ENCODE results near the gene DNAJC17.

DNAJC17 gene

DNA sequence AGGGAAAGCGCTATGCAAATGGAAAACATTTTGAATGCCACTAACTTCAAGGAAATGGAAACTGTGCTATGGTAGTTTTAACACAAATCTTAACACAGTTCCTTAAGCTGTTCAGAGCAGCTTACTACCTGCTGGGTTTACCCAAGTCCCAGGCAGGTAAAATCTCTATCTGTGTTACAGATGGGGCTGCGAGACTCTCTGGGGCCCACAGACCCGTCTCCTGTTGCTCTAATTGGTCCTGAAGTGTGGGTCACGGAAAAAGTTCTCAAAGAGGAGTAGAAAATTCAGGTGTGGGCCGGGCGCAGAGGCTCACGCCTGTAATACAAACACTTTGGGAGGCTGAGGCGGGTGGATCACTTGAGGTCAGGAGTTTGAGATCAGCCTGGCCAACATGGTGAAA, 17.3 kb downstream of the DNAJC17 start:
- DNase-seq (ENCODE audit: low read depth in 2 of 2), result no peak

DNA sequence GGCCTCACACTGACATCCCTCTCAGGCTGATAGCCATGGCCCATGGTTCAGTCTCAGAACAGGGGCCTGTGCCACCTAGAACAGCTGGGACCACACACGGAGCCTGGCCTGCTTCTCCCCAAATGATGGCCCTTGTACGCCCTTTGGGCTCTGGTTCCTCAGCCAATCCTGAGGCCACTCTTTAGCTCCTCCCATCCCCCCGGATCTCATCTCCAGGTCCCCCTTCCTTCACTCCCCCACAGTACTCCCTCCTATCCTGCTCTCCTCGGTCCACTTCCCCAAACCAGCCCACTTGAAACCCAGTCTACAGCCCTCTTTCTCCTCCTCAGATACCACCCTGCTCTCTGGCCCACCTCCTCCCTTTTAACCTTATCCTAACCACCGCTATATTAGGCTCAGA, 18.2 kb downstream of the DNAJC17 start:
- no peak for DNase-seq (ENCODE audit: low read depth in 2 of 2)

DNA sequence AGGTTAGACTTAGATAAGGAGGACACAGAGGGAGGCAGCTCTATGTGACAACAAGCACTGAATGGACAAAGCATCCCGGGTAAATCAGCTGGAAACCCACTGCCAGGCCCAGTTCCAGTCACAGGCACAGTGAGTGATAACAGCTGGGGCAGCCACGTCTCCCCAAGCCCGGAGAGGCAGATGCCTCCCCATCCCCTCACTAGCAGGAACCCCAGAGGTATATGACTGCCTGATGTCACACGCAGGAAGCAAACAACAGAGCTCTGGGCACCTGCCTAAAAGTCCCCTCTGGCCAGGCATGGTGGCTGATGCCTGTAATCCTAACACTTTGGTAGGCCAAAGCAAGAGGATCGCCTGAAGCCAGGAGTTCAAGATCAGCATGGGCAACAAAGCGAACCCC, 19.3 kb downstream of the DNAJC17 start:
- DNase-seq (ENCODE audit: low read depth in 2 of 2), result no peak

DNA sequence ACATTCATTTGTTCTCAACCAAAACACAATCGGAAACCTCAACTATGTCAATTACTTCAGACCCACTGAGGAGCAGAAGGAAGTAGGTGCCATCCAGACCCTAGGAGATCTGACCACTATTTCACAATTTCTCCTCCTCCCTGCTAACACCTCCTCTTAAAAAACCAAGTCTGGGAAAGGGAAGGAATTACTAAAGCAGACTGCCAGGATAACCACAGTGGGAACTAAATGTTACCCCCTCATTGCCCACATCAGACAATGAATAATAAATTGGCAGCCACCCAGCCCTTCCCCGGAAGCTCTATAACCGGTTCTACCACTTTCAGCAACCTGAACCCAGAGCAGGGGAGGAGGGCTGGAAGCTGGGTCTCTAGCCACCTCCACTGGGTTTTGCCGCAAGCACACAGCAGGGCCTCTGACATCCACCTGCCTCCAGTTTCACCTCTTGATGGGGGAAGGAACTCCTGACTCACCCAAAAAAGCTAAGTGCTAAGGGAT, 19.9 kb downstream of the DNAJC17 start:
- DNase-seq (ENCODE audit: low read depth in 2 of 2), result peak; percentile 54 to 58

DNA sequence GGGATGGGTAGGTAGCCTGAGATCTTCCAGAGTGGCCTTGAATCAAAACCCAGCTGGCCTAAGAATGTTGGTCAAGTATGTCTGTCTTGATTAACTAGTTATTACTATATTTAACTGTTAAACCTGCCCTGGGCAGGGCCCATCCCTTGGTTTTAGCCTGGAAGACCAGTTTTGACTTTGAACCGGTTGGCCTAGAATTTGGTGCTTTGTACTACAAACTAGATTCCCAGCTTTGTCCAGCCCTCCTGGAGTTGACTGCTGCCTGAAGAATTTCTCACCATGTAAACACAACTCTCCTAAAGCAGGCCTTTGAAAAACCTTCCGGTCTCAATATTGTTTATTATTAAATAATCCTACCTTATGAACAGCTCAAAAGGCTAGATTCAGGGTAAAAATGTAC, 21.5 kb downstream of the DNAJC17 start:
- no peak for DNase-seq (ENCODE audit: low read depth in 2 of 2)

DNA sequence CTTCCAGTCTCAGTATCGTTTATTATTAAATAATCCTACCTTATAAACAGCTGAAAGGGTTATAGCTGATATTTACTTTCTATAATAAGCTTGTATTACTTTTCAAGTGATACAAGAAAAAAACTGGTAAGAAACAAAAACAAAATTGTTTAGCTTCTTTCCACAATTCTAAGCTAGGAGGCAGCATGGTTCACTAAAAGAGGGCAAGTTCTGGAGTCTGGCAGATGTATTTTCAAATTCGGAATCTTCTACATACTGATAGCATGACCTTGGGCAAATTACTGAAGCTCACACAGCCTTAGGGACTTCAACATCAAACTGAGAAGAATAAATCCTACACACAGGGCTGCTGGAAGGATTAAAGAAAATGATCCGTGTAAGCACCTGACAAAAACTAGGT, 22.1 kb downstream of the DNAJC17 start:
- DNase-seq (ENCODE audit: low read depth in 2 of 2), result no peak

DNA sequence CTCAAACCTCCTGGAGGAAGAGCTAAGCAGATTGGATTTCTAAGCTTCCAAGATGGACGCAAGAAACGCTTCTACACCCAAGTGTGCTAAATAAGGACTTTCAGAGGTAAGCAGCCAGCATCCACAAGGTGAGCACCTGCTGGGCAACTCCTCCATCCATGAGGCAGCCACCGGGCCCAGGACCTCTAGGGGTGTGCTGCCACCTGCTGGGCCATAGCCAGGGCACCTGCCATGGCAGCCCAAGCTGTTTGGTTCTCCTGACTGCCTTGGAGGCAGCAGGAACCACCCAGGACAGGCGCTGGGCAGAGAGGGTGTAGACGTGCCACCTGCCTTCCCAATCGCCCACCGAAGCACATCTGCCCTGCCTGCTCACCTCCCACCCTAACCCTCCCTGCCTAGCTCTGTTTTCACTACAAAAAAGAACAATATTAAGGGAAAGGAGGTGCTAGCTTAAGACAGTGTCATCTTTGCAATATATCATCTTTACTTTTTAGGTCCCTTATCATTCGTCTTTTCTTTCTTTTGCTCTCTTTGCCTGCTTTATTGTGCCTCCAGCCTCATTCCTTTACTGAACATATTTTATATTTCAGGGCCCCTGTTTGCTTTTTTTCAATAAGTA, 24.6 kb downstream of the DNAJC17 start:
- peak; percentile 64 to 70 for DNase-seq (ENCODE audit: low read depth in 2 of 2)

DNA sequence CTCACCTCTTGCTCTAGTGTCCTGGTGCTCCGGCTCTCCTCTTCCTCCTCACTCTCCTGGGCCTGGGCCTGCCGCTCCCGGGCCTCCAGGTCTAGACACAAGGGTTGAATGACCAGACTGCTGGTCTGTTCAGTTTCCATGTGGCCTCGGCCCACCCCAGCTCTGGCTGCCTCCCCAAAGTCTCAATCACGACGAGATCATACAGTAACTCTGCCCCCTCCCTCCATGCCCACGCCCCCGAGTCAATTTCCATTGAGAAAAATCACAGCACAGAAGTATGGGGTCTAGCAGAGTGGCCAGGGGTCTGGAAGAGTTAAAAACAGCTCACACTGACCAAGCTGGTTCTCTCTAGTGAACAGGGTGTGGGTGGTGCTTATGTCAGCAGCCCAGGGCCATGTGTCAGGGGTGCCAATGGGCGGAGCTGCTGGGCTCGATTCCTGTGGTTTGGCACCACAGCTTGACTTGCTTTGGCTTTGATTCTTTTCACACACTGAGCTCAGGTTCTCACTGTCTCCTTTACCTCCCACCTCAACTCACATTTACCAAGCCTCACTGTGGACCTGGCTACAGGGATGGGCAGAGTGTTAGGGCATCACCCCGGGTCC, 30.6 kb downstream of the DNAJC17 start:
- DNase-seq (ENCODE audit: low read depth in 2 of 2), result peak in 1 of 2 donors; percentile 26

DNA sequence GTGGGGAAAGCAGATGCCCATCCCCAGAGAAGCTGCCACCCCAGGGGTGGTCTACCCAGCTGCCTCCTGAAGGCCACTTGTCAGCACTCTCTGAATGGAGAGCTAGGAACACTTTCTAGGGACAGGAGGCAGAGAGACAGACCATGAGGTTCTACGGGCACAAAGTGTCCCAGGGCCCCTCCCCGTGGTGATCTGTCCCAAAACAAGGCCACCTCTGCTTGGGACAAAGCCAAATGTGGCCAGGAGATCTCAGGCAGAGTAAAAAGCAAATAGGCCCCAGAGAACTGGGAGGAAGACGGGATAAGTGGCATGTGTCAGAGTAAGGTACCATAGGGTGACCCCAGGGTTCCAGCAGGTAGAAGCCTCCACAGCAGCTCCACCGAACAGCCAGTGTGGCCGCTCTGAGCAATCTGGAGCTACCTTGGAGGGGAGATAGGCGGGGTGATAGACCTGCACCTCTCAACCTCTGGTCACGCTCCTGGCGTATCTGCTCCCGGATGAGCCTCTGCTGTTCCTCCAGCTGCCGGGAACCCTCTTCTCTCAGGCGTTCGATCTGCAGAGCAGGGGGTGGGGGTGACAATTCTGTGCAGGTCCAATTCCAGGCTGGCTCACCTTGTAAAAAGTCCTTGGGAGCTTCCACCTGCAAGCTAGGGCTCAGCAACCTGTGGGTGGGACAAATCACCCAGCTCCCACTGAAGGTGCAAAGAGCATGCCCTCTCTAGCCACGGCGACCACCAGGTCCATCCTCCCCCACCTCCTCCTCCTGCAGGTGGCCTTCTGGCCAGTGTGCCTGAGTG, 31.3 kb downstream of the DNAJC17 start:
- no peak for DNase-seq (ENCODE audit: low read depth in 2 of 2)

DNA sequence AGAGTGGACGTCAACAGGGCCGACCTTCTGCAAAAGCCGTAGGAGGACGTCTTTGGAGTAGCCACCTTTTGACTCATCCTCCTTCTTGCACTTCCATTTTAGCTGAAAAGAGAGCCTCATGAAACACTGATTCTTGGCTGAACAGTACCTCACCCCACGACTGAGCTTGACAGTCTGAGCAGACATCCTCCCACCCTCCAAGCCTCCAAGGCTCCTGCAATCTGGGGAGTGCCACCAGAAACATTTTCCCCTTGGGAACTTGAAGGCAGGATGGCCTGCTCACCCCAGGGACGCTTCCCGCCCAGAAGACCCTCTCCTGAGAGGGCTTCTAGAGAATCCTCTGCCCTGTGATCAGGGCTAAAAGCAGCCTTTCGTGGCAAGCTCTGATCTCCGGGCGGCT, 32.3 kb downstream of the DNAJC17 start:
- DNase-seq (ENCODE audit: low read depth in 2 of 2), result no peak

DNA sequence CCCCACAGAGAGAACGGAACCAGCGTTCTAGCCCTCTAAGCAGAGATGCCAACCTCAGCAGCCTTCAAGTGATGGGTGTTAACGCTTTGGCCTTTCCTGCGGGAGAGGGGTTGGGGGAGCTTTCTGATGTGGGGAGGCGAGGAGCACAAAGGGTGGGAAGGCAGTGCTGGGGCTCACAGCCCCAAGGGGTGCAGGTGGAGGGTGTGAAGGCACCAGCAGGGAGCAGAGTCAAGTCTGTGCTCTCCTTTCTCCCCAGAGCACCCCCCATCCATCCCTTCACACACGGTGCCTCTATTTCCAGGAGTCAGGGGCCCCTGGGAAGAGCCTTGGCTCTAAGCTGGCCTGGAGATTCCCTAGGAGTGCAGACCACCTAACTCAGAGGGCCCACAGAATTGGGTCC, 33.4 kb downstream of the DNAJC17 start:
- DNase-seq (ENCODE audit: low read depth in 2 of 2), result no peak

DNA sequence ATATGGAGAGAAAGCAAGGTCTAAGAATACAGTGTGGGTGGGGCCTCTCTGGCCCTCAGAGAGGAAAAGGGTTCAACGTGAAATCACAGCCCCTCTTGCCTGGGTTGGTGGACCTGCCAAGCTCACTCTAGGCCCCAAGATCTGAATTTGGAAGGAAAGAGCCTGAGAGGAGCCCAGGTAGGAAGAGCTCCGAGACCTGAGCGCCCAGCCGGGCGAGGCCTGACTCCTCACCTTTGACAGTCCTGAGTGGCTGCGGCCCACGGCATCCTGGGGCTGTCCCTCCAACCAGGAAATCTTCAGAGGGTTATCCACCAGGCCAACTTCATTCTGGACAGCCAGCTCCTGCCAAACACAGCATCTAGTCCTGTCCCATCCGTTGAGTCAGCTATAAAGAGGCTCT, 33.8 kb downstream of the DNAJC17 start:
- no peak for DNase-seq (ENCODE audit: low read depth in 2 of 2)

DNA sequence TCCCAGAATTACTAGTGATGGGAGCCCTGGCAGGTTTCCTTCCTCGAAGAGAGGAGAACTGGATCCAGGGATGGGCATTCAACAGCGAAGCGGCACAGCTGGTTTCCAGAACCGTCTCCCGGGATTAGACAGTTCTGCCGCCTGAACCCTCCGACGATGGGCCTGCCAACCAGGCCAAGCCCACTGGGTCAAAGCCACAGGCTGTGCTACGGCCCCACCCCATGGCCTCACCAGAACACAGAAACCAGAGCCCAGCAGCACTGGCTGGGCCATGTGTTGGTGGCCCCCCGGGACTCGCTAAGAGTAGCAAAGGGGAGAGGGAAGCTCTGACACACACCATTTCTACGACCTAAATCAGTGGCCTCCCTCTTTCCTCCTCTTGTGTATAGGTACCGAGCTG, 35.3 kb downstream of the DNAJC17 start:
- DNase-seq (ENCODE audit: low read depth in 2 of 2), result no peak

DNA sequence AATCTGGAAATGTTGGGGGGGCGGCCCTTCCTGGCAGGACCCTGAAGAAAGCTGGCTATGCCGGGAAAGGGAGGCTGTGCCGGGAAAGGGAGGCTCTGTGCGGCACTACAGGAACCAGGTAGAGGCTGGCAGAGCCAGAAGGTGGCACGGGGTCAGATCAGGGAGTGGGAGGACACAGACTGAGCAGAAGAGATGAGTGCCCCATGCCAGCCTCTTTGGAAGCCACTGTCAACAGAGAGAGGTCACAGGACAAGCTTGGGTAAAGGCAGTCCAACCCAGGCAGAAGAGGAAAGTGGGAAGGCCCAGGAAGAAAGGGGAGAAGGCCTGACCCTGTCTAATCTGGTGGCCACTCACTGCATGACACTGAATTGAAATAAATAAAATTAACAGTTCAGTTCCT, 36.0 kb downstream of the DNAJC17 start:
- DNase-seq (ENCODE audit: low read depth in 2 of 2), result no peak

DNA sequence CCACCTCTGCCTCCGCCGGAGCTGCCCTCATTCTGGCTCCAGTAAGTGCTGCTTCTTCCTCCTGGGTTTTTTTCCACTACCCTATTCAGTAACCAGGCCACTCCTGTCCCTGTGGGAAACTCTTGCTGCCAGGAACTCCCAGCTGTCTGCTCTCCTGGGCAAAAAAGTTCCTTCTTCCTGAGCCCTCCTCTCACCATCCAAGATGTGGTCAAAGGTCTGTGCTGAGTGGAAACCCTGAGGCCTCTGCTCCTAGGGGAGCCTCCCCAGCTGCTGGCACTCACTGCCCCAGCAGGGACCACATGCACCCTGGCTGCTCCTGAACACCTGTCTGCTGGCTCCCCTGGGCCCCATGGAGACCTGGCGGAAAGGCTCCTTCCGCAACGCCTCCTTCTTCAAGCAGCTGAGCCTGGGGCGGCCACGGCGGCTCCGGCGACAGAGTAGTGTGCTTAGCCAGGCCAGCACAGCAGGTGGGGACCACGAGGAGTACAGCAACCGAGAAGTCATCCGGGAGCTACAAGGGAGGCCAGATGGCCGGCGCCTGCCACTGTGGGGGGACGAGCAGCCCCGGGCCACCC, 37.0 kb downstream of the DNAJC17 start:
- no peak for DNase-seq (ENCODE audit: low read depth in 2 of 2)

DNA sequence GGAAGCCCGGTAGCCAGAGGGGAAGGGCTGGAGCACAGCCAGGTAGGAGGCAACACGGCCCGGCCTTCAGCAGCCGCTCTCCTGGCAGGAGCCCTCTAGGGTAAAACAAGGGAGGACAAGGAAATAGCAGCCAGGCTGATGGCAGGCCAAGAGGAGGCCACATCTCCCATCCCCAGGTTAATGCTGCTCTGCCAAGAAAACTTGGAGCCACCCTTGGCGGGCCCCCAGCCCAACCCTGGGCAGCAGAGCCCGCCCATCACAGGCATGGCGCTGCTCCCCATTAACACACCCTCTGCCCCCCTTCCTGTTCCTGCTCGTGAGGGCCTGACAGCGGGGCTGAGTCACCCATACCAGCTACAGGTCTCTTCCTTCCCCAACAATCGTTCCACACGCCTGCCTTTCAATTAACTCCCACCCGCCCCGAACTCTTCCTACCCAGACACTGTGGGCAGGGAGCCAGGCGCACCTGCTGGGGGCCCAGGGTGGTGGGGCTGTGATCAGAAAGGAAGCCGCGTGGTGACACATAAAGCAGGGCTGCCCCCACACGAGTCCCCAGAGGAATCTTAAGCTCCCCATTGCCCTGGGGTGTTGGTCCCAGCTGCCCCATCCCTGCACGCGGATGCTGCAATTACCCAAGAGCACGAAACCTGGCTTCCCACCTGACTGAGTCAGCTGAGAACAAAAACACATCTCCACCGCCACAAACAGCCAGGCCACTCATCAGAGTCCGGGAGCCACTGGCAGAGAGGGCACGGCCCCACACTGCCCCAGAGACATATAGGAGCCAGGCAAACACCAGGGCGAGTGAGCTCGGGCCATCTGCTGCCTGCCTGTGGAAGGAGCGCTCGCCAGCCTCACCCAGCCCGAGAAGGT, 37.8 kb downstream of the DNAJC17 start, which contains the start of gene C15orf62:
Gene C15orf62 (plus strand): TSS at position 707 of the 873 bp plus-strand sequence. CDS start 516 bp downstream, outside the sequence.
- DNase-seq (ENCODE audit: low read depth in 2 of 2), result peak; percentile 43 to 48

DNA sequence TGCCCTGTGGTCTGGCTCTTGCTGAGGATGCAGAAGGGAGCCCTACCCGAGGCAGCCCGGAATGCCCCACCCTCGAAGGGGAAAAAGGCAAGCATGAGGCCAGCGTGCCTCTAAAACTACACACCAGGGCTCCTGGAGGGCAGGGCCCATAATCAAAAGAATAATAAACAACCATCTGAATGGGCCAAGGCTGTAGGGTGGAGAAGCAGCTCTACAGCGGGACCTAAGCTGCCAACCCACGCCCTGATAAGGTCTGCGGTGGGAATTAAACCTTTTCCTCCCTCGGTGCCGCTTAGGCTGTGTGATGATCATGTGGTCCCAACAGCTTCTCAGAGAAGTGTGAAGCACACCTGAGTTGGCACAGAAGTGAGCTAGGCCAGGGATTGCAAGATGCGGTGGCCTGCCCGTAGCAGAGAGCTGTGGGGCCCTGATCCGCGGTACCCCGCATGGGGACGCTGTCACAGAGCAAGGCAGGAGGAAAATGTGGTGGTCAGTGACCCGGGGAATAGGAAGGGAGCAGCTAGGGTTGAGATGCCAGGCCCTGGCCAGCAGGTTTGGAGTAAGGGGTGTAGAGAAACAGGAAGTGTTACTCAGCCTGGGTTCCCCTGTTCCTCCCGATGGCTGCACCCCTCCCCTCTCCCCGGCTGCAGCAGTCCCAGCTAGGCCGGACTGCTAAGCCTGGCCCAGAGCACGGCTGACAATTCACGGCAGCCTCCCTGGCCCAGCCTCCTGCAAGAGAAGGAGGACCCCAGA, 38.6 kb downstream of the DNAJC17 start:
- DNase-seq (ENCODE audit: low read depth in 2 of 2), result no peak

DNA sequence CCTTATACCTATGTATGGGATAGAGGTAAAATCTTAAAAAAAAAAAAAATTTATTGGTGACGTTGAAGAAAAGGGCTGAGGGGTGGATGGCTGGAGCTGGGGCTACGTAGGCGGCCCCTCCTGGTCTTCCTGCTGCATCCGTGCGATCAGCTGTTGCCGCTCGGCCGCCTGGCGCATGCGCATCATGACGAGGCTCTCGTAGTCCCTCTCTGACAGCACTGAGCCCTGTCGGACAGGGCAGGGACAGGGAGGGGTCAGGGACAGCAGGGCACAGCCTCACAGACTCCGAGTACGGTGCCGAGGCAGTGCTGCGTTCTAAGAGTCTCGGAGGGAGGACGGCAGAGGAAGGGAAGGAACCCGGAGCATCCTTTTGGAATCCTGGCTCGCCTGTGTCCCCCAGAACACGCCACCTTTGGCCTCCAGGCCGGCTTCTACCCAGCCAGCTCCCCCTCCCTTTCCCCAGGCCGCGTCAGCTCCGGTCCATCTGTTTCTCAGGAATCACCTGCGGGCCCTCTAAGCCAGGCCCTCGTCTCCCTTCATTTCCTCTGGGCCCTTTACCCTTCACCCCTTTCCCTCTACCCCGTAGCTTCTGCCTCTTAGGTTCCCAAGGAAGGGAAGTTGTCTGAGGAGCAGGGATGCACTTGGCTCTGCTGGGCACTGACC, 39.3 kb downstream of the DNAJC17 start:
- no peak for DNase-seq (ENCODE audit: low read depth in 2 of 2)

DNA sequence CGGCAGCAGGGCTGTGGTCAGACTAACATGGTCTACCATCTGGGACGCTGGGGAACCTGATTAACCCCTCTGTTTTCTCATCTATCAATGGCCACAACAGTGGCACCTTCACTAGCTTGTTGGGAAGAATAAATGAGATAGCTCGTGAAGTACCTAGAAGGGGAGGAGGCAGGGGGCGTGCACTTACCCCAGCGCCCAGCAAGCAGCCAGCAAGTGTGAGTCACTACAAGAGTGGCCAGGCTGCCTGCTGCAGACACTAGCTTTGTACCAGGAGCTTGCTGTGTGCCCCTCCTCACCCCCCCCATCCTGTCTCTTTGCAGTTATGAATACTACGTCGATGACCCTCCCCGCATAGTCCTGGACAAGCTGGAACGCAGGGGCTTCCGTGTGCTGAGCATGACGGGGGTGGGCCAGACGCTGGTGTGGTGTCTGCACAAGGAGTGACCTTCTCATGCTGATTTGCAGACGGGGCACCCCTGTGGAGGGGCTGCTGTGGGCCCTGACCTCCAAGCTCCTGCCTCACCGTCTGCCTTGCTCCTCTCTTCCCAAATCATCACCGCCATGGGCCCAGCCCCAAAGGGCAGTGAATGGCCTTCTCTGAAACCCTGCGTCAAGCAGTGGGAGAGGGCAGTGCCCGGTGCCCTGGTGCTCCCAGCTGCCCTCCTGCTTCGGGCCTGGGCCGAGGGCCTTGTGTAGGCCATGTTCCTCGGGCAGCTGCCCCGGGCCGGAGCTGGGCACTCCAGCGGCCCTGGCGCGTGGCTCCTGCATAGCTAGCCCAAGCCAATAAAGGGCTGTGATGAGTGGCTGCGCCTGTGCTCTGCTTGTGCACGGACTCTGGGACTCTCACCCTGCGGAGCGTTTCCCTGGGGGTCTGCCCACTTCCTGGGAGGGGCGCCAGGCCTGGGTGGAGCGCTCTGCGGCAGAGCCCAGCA, 40.1 kb downstream of the DNAJC17 start:
- DNase-seq (ENCODE audit: low read depth in 2 of 2), result no peak
